Keratinocyte (primary cell): ENCODE results near the gene VPS50. TPM values are rescaled to one million over a fixed set of nuclear protein-coding genes. Genes with fewer than 3 reads are reported as not detected.

Experiments
- DNase-seq: peaks from one replicate; pipeline ENCODE4 v3.0.0-alpha.2; 2011; ENCODE audit warnings: low read depth, missing footprints, low spot score
- FAIRE-seq: peaks from 2 replicates; lab custom pipeline; 2011; peaks lifted over from hg19 to GRCh38; lab: Jason Lieb, UNC
- H2AFZ ChIP-seq: 2 replicates; pipeline ENCODE4 v1.6.0; 2012; ENCODE audit warnings: low read length, control low read depth, inconsistent platforms; ENCODE audit not compliant: control insufficient read depth
- H3K27ac ChIP-seq: 2 replicates; pipeline ENCODE4 v1.5.1; 2011; ENCODE audit warnings: low read length; ENCODE audit not compliant: control insufficient read depth, insufficient read depth
- H3K27me3 ChIP-seq: 3 replicates; pipeline ENCODE4 v1.6.0; 2011; ENCODE audit warnings: low read length; ENCODE audit not compliant: control insufficient read depth, insufficient read depth; ENCODE audit errors: extremely low read depth
- H3K36me3 ChIP-seq, 2 experiments: 2 replicates in 1 of 2; 3 replicates in 1 of 2; pipeline ENCODE4 v1.5.1; 2011; ENCODE audit warnings: low read length in 2 of 2, mild to moderate bottlenecking in 1 of 2; ENCODE audit not compliant: control insufficient read depth in 2 of 2, insufficient read depth in 2 of 2; ENCODE audit errors: extremely low read depth in 1 of 2
- H3K4me1 ChIP-seq: 3 replicates; pipeline ENCODE4 v1.5.1; 2011; ENCODE audit warnings: low read length; ENCODE audit not compliant: control insufficient read depth, insufficient read depth; ENCODE audit errors: extremely low read depth
- H3K4me2 ChIP-seq: 3 replicates; pipeline ENCODE4 v1.6.0; 2011; ENCODE audit warnings: low read depth, low read length; ENCODE audit not compliant: control insufficient read depth, insufficient read depth; ENCODE audit errors: extremely low read depth
- H3K4me3 ChIP-seq, 3 experiments: fragments of 200-600 bp in 1 of 3; sonication (generic) in 1 of 3; 2 replicates in 2 of 3; 3 replicates in 1 of 3; pipeline ENCODE4 v1.5.1; 2011 to 2016; ENCODE audit warnings: low read length in 3 of 3, mild to moderate bottlenecking in 3 of 3, control low read depth in 2 of 3, inconsistent platforms in 1 of 3, low read depth in 1 of 3, mixed read lengths in 1 of 3, mixed run types in 1 of 3, moderate library complexity in 1 of 3; ENCODE audit not compliant: control insufficient read depth in 2 of 3, insufficient read depth in 2 of 3; ENCODE audit errors: extremely low read depth in 1 of 3
- H3K79me2 ChIP-seq: 2 replicates; pipeline ENCODE4 v1.6.0; 2012; ENCODE audit warnings: low read length; ENCODE audit not compliant: control insufficient read depth, insufficient read depth
- H3K9ac ChIP-seq: 3 replicates; pipeline ENCODE4 v1.6.0; 2011; ENCODE audit warnings: low read length; ENCODE audit not compliant: control insufficient read depth, insufficient read depth; ENCODE audit errors: extremely low read depth
- H3K9me1 ChIP-seq: 3 replicates; pipeline ENCODE4 v1.6.0; 2011; ENCODE audit warnings: low read length; ENCODE audit not compliant: control insufficient read depth, insufficient read depth; ENCODE audit errors: extremely low read depth
- H3K9me3 ChIP-seq: 2 replicates; pipeline ENCODE4 v1.5.1; 2012; ENCODE audit warnings: low read depth, low read length; ENCODE audit not compliant: control insufficient read depth
- H4K20me1 ChIP-seq: 3 replicates; pipeline ENCODE4 v1.6.0; 2011; ENCODE audit warnings: low read length; ENCODE audit not compliant: control insufficient read depth, insufficient read depth; ENCODE audit errors: extremely low read depth
- EZH2 ChIP-seq: IDR thresholded peaks from one replicate; pipeline ENCODE4 v1.6.1; 2012; ENCODE audit warnings: inconsistent platforms, mild to moderate bottlenecking, low read length, moderate library complexity
- dilution Hi-C: fragments of 300-500 bp; cut with MboI; formaldehyde crosslinking; loops from one replicate; pipeline ENCODE4 v1.7.0; 2020; ENCODE audit warnings: low sequenced_read_pairs; ENCODE audit not compliant: extremely low pct_ligation_motif_present
- polyA plus RNA-seq, 5 experiments: library from polyadenylated mRNA; depleted of rRNA in 3 of 5; stranded (reverse) in 3 of 5; stranded (forward) in 1 of 5; unstranded in 1 of 5; fragments of >200 nt; gene quantifications; 1 replicate in 1 of 5; 2 replicates in 3 of 5; 3 replicates in 1 of 5; pipeline versions ENCODE4 v1.2.1 to v1.2.3, GENCODE V29; 2011 to 2012; ENCODE audit warnings: missing spikeins in 2 of 5, low read depth in 1 of 5, low replicate concordance in 1 of 5
- TF ChIP-seq, protein P1 (sequence below), 3 experiments: IDR thresholded peaks in 1 of 3; conservative IDR thresholded peaks in 1 of 3; optimal IDR thresholded peaks in 1 of 3; 2 replicates in 2 of 3; 3 replicates in 1 of 3; pipeline versions ENCODE3 to v1.5.1; 2011; ENCODE audit warnings: low read length in 3 of 3, mild to moderate bottlenecking in 3 of 3, moderate library complexity in 2 of 3, control low read depth in 1 of 3, inconsistent platforms in 1 of 3; ENCODE audit not compliant: insufficient read depth in 2 of 3; ENCODE audit errors: extremely low read depth in 1 of 3

VPS50 gene
- polyA plus RNA-seq, 1 donor (not counting 4 experiments of a cell fraction or from before 2014, with no cell fraction given) = 17.0 TPM

DNA sequence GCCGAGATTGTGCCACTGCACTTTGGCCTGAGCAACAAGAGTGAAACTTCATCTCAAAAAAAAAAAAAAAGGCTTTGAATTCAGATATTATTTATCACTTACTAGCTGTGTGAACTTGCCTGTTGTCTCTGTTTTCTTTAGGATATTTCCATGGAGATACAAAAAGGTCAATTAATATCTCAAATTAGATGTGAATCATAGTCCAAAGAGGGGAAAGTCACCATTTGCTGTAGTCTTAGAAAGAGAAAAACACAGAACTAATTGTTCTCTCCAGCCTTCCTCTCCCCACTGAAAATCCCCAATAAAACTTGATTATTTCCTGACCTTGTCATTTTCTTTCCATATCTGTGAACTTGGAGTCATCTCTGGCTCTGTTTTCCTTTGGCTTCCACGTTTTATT lies 27.1 kb upstream of the VPS50 start:
- peaks cover 4% of the 10 kb centered on the region for H3K27me3 ChIP-seq
- H3K27ac ChIP-seq = no peak overlapping the region
- no peaks in the 10 kb centered on the region for H3K9me1 ChIP-seq
- H3K4me1 ChIP-seq = no peaks in the 10 kb centered on the region
- no peaks in the 10 kb centered on the region for H3K36me3 ChIP-seq
- H4K20me1 ChIP-seq = no peaks in the 10 kb centered on the region
- no peak for TF ChIP-seq EZH2
- TF ChIP-seq, protein P1, sequence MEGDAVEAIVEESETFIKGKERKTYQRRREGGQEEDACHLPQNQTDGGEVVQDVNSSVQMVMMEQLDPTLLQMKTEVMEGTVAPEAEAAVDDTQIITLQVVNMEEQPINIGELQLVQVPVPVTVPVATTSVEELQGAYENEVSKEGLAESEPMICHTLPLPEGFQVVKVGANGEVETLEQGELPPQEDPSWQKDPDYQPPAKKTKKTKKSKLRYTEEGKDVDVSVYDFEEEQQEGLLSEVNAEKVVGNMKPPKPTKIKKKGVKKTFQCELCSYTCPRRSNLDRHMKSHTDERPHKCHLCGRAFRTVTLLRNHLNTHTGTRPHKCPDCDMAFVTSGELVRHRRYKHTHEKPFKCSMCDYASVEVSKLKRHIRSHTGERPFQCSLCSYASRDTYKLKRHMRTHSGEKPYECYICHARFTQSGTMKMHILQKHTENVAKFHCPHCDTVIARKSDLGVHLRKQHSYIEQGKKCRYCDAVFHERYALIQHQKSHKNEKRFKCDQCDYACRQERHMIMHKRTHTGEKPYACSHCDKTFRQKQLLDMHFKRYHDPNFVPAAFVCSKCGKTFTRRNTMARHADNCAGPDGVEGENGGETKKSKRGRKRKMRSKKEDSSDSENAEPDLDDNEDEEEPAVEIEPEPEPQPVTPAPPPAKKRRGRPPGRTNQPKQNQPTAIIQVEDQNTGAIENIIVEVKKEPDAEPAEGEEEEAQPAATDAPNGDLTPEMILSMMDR (optimal IDR thresholded peaks at IDR 0.05 in 1 of 3, IDR thresholded peaks at IDR 0.05 in 1 of 3, conservative IDR thresholded peaks at IDR 0.05 in 1 of 3; ENCODE audit: extremely low read depth in 1 of 3, insufficient read depth in 2 of 3, low read length in 3 of 3) = no peak
- no peak overlapping the region for H2AFZ ChIP-seq
- no peak overlapping the region for H3K4me2 ChIP-seq
- dilution Hi-C loops = no loop called here
- no peaks in the 10 kb centered on the region for H3K79me2 ChIP-seq
- DNase-seq (no peak), FAIRE-seq (no peak)
- H3K9ac ChIP-seq = no peak overlapping the region
- H3K9me3 ChIP-seq = no peaks in the 10 kb centered on the region
- H3K4me3 ChIP-seq = no peak overlapping the region

DNA sequence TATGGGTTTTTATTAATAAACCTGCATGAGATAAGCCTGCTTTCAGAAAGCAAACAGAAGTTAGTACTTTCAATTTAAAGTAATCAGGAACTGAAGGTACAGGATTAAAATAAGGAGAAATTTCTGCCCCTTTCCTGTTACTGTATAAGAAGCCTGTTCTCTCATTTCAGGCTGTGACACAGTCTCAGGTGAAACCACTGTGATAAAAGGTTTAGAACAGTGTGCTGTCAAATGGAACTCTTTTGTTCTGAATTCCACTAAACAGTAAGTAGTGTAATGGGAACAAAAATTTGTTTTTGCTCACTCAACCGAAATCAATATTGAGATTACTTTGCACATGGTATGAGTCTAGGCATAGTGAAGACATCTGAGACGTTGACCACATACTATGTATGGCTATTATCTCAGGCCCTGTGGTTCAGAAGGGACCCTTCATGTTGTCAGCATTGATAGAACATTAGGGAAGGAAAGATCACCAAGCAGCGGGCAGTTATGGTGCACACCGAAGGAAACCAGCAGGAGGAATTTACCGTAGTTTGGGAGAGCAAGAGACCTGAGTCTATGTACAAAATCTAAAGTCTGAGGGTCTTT lies 20.8 kb upstream of the VPS50 start:
- no peak overlapping the region for H3K4me2 ChIP-seq
- peaks cover 4% of the 10 kb centered on the region for H3K27me3 ChIP-seq
- dilution Hi-C loops = no loop called here

More for the DNA sequence above, 20.8 kb upstream of the VPS50 start:
- Histone ChIP-seq H3K27ac (no peak overlapping the region), H3K9me1 (no peaks in the 10 kb centered on the region), H3K4me3 (no peak overlapping the region), H3K79me2 (no peaks in the 10 kb centered on the region), H3K36me3 (no peaks in the 10 kb centered on the region), H2AFZ (no peak overlapping the region), H3K4me1 (no peaks in the 10 kb centered on the region), H3K9ac (no peak overlapping the region), H3K9me3 (no peaks in the 10 kb centered on the region), H4K20me1 (no peaks in the 10 kb centered on the region)
- no peak for FAIRE-seq
- no peak for DNase-seq
- TF ChIP-seq, protein P1 (optimal IDR thresholded peaks at IDR 0.05 in 1 of 3, IDR thresholded peaks at IDR 0.05 in 1 of 3, conservative IDR thresholded peaks at IDR 0.05 in 1 of 3; ENCODE audit: extremely low read depth in 1 of 3, insufficient read depth in 2 of 3, low read length in 3 of 3) = no peak
- no peak for TF ChIP-seq EZH2
